Amniotic epithelial cell (primary cell): Measurements from ENCODE around the gene F10.

ENCODE experiments used
- DNase-seq: peaks from one replicate; pipeline ENCODE4 v3.0.0-alpha.2; 2010; ENCODE audit warnings: low read depth

Gene F10

GRCh38 chr13:113138792-113139551 is 16.4 kb downstream of the F10 start:
- peak; percentile 17 for DNase-seq

- DNase-seq, result no peak
Observed at GRCh38 chr13:113139577-113139976, 17.0 kb downstream of the F10 start.

- no peak for DNase-seq
Observed at GRCh38 chr13:113140677-113141600, 18.3 kb downstream of the F10 start.

GRCh38 chr13:113141601-113141970 is 19.0 kb downstream of the F10 start:
- DNase-seq, result no peak

GRCh38 chr13:113142876-113143275 is 20.3 kb downstream of the F10 start:
- no peak for DNase-seq

- no peak for DNase-seq
Observed at GRCh38 chr13:113143466-113144254, 21.1 kb downstream of the F10 start.

GRCh38 chr13:113144255-113144629 is 21.6 kb downstream of the F10 start:
- no peak for DNase-seq

GRCh38 chr13:113145496-113145895 is 22.9 kb downstream of the F10 start:
- DNase-seq, result no peak

- DNase-seq, result no peak
Observed at GRCh38 chr13:113145911-113146598, 23.5 kb downstream of the F10 start.

GRCh38 chr13:113146750-113147149 is 24.2 kb downstream of the F10 start:
- DNase-seq, result no peak

GRCh38 chr13:113147206-113147605 is 24.6 kb downstream of the F10 start:
- DNase-seq, result no peak

- no peak for DNase-seq
Observed at GRCh38 chr13:113148407-113148806, 25.8 kb downstream of the F10 start.

GRCh38 chr13:113148940-113149503 is 26.4 kb downstream of the F10 start:
- DNase-seq, result no peak

GRCh38 chr13:113149711-113150549 is 27.3 kb downstream of the F10 start:
- DNase-seq, result no peak

- no peak for DNase-seq
Observed at GRCh38 chr13:113150550-113151365, 28.2 kb downstream of the F10 start.

- peak; percentile 21 for DNase-seq
Observed at GRCh38 chr13:113151745-113152690, 29.4 kb downstream of the F10 start.

GRCh38 chr13:113152691-113152983 is 30.0 kb downstream of the F10 start:
- DNase-seq, result no peak

GRCh38 chr13:113152984-113153809 is 30.6 kb downstream of the F10 start:
- peak; percentile 27 for DNase-seq
